ENCODE measurements around the gene RAD9B. TPM values are rescaled to one million over a fixed set of nuclear protein-coding genes. Genes with fewer than 3 reads are reported as not detected.
"Not testable (repeated sequence)": the region's sequence is repeated elsewhere in the genome, so short reads cannot be mapped to it uniquely, and the experiment has no call there.

The RAD9B gene
- 0.30 TPM for polyA plus RNA-seq (2013, experiment 1 of 2)
- polyA plus RNA-seq (2013, experiment 2 of 2), result 0.25 TPM

GRCh38 chr12:110501752-110502738 lies at the start of gene RAD9B, which contains the start of gene VPS29:
RAD9B (plus strand) TSS chr12:110502331; CDS start chr12:110502338, 7 bp downstream.
VPS29 (minus strand) TSS chr12:110502111; CDS start chr12:110502051, 60 bp downstream.
- Histone ChIP-seq H3K9me3 (ENCODE audit: insufficient read depth, low read depth, low read length) (peaks cover 7% of the 10 kb centered on the region; the same call in 1 of the 2 replicates), H3K27me3 (ENCODE audit: insufficient read depth, low read length) (peaks cover 18% of the 10 kb centered on the region), H3K36me3 (ENCODE audit: insufficient read depth, low read length) (peaks cover 13% of the 10 kb centered on the region), H3K27ac (ENCODE audit: low read depth, low read length) (peak within 1 kb of the TSS; percentile 65), H3K4me3 (ENCODE audit: low read length) (peak within 1 kb of the TSS; percentile 94), H3K9ac (ENCODE audit: low read depth, low read length) (peak within 1 kb of the TSS; percentile 82), H3K4me1 (ENCODE audit: insufficient read depth, low read length) (no peaks in the 10 kb centered on the region)
- WGBS, result 13% methylated on average over 61 of the region's 61 CpGs

- WGBS, result 96% methylated on average over 4 of the region's 4 CpGs
- no peaks in the 10 kb centered on the region for H3K9me3 ChIP-seq (ENCODE audit: insufficient read depth, low read depth, low read length)
- peaks cover 65% of the 10 kb centered on the region for H3K36me3 ChIP-seq (ENCODE audit: insufficient read depth, low read length)
- H3K9ac ChIP-seq (ENCODE audit: low read depth, low read length), result no peak overlapping the region
- no peak overlapping the region for H3K4me3 ChIP-seq (ENCODE audit: low read length)
- H3K4me1 ChIP-seq (ENCODE audit: insufficient read depth, low read length), result no peaks in the 10 kb centered on the region
- H3K27ac ChIP-seq (ENCODE audit: low read depth, low read length), result no peak overlapping the region
- no peaks in the 10 kb centered on the region for H3K27me3 ChIP-seq (ENCODE audit: insufficient read depth, low read length)
Measured at GRCh38 chr12:110453569-110454296, 48.4 kb upstream of the RAD9B start.

GRCh38 chr12:110458756-110459155 lies 43.4 kb upstream of the RAD9B start:
- no peaks in the 10 kb centered on the region for H3K9me3 ChIP-seq (ENCODE audit: insufficient read depth, low read depth, low read length)
- H3K4me1 ChIP-seq (ENCODE audit: insufficient read depth, low read length), result no peaks in the 10 kb centered on the region
- 99% methylated on average over 4 of the region's 4 CpGs for WGBS
- H3K27me3 ChIP-seq (ENCODE audit: insufficient read depth, low read length), result no peaks in the 10 kb centered on the region
- H3K4me3 ChIP-seq (ENCODE audit: low read length), result no peak overlapping the region
- H3K9ac ChIP-seq (ENCODE audit: low read depth, low read length), result no peak overlapping the region
- peaks cover 80% of the 10 kb centered on the region for H3K36me3 ChIP-seq (ENCODE audit: insufficient read depth, low read length)
- H3K27ac ChIP-seq (ENCODE audit: low read depth, low read length), result no peak overlapping the region

GRCh38 chr12:110461189-110461588 lies 40.9 kb upstream of the RAD9B start:
- WGBS, result 98% methylated on average over 5 of the region's 5 CpGs
- not testable (repeated sequence) for H3K9ac ChIP-seq (ENCODE audit: low read depth, low read length)

GRCh38 chr12:110465024-110465423 lies 37.1 kb upstream of the RAD9B start:
- Histone ChIP-seq H3K9me3 (ENCODE audit: insufficient read depth, low read depth, low read length) (no peaks in the 10 kb centered on the region), H3K4me1 (ENCODE audit: insufficient read depth, low read length) (peaks cover 8% of the 10 kb centered on the region; the same call in 1 of the 2 replicates), H3K4me3 (ENCODE audit: low read length) (no peak overlapping the region), H3K36me3 (ENCODE audit: insufficient read depth, low read length) (peaks cover 43% of the 10 kb centered on the region), H3K27ac (ENCODE audit: low read depth, low read length) (no peak overlapping the region), H3K27me3 (ENCODE audit: insufficient read depth, low read length) (no peaks in the 10 kb centered on the region), H3K9ac (ENCODE audit: low read depth, low read length) (no peak overlapping the region)
- 96% methylated on average over 2 of the region's 2 CpGs for WGBS

More at GRCh38 chr12:110461189-110461588, 40.9 kb upstream of the RAD9B start:
- H3K4me1 ChIP-seq (ENCODE audit: insufficient read depth, low read length); H3K9me3 ChIP-seq (ENCODE audit: insufficient read depth, low read depth, low read length); H3K4me3 ChIP-seq (ENCODE audit: low read length); H3K27me3 ChIP-seq (ENCODE audit: insufficient read depth, low read length); H3K27ac ChIP-seq (ENCODE audit: low read depth, low read length): not testable (repeated sequence)
- peaks cover 76% of the 10 kb centered on the region for H3K36me3 ChIP-seq (ENCODE audit: insufficient read depth, low read length)

- peaks cover 36% of the 10 kb centered on the region for H3K36me3 ChIP-seq (ENCODE audit: insufficient read depth, low read length)
- H3K9ac ChIP-seq (ENCODE audit: low read depth, low read length); H3K4me1 ChIP-seq (ENCODE audit: insufficient read depth, low read length); H3K27me3 ChIP-seq (ENCODE audit: insufficient read depth, low read length); H3K4me3 ChIP-seq (ENCODE audit: low read length); H3K9me3 ChIP-seq (ENCODE audit: insufficient read depth, low read depth, low read length); H3K27ac ChIP-seq (ENCODE audit: low read depth, low read length): not testable (repeated sequence)
- 95% methylated on average over 11 of the region's 11 CpGs for WGBS
Measured at GRCh38 chr12:110465765-110466164, 36.4 kb upstream of the RAD9B start.

GRCh38 chr12:110466791-110467190 lies 35.3 kb upstream of the RAD9B start:
- Histone ChIP-seq H3K4me3 (ENCODE audit: low read length) (peak overlapping the region; percentile 95), H3K27ac (ENCODE audit: low read depth, low read length) (no peak overlapping the region), H3K36me3 (ENCODE audit: insufficient read depth, low read length) (peaks cover 29% of the 10 kb centered on the region), H3K27me3 (ENCODE audit: insufficient read depth, low read length) (no peaks in the 10 kb centered on the region), H3K9ac (ENCODE audit: low read depth, low read length) (peak overlapping the region; percentile 93; the same call in 1 of the 2 replicates), H3K9me3 (ENCODE audit: insufficient read depth, low read depth, low read length) (no peaks in the 10 kb centered on the region), H3K4me1 (ENCODE audit: insufficient read depth, low read length) (peaks cover 8% of the 10 kb centered on the region; the same call in 1 of the 2 replicates)
- WGBS, result 89% methylated on average over 5 of the region's 5 CpGs

- H3K36me3 ChIP-seq (ENCODE audit: insufficient read depth, low read length), result peaks cover 23% of the 10 kb centered on the region
- H3K27ac ChIP-seq (ENCODE audit: low read depth, low read length), result peak overlapping the region; percentile 34; the same call in 1 of the 2 replicates
- H3K4me1 ChIP-seq (ENCODE audit: insufficient read depth, low read length), result peaks cover 8% of the 10 kb centered on the region; the same call in 1 of the 2 replicates
- H3K4me3 ChIP-seq (ENCODE audit: low read length), result peak overlapping the region; percentile 95
- no peaks in the 10 kb centered on the region for H3K9me3 ChIP-seq (ENCODE audit: insufficient read depth, low read depth, low read length)
- peak overlapping the region; percentile 93 for H3K9ac ChIP-seq (ENCODE audit: low read depth, low read length)
- 0% methylated on average over 13 of the region's 15 CpGs for WGBS
- no peaks in the 10 kb centered on the region for H3K27me3 ChIP-seq (ENCODE audit: insufficient read depth, low read length)
Measured at GRCh38 chr12:110467847-110468213, 34.3 kb upstream of the RAD9B start.

- Histone ChIP-seq H3K27ac (ENCODE audit: low read depth, low read length) (peak within 1 kb of the TSS; percentile 98), H3K4me3 (ENCODE audit: low read length) (peak within 1 kb of the TSS; percentile 95)
Measured at GRCh38 chr12:110468214-110469048, 33.7 kb upstream of the RAD9B start, which contains the start of the genes FAM216A and GPN3. FAM216A (plus strand) TSS chr12:110468845; CDS start chr12:110468876, 31 bp downstream. GPN3 (minus strand) TSS chr12:110468257; CDS start chr12:110468203, 54 bp downstream.

GRCh38 chr12:110475426-110475825 lies 26.7 kb upstream of the RAD9B start:
- no peak overlapping the region for H3K4me3 ChIP-seq (ENCODE audit: low read length)
- no peak overlapping the region for H3K27ac ChIP-seq (ENCODE audit: low read depth, low read length)
- no peaks in the 10 kb centered on the region for H3K4me1 ChIP-seq (ENCODE audit: insufficient read depth, low read length)
- H3K9ac ChIP-seq (ENCODE audit: low read depth, low read length), result no peak overlapping the region
- H3K27me3 ChIP-seq (ENCODE audit: insufficient read depth, low read length), result no peaks in the 10 kb centered on the region
- no peaks in the 10 kb centered on the region for H3K9me3 ChIP-seq (ENCODE audit: insufficient read depth, low read depth, low read length)
- WGBS, result 94% methylated on average over 7 of the region's 7 CpGs
- H3K36me3 ChIP-seq (ENCODE audit: insufficient read depth, low read length), result peaks cover 20% of the 10 kb centered on the region

More at GRCh38 chr12:110468214-110469048, 33.7 kb upstream of the RAD9B start, which contains the start of the genes FAM216A and GPN3:
- peaks cover 8% of the 10 kb centered on the region; the same call in 1 of the 2 replicates for H3K4me1 ChIP-seq (ENCODE audit: insufficient read depth, low read length)
- no peaks in the 10 kb centered on the region for H3K27me3 ChIP-seq (ENCODE audit: insufficient read depth, low read length)
- H3K9ac ChIP-seq (ENCODE audit: low read depth, low read length), result peak within 1 kb of the TSS; percentile 93
- H3K36me3 ChIP-seq (ENCODE audit: insufficient read depth, low read length), result peaks cover 20% of the 10 kb centered on the region
- no peaks in the 10 kb centered on the region for H3K9me3 ChIP-seq (ENCODE audit: insufficient read depth, low read depth, low read length)
- under 1% methylated on average over 78 of the region's 78 CpGs for WGBS

All from HUES64 (cell line).